B cell (primary cell): ENCODE measurements around the gene TMUB2. TPM values are rescaled to one million over a fixed set of nuclear protein-coding genes. Genes with fewer than 3 reads are reported as not detected.

ENCODE experiments used
- ATAC-seq: fragments of 200-7000 bp; cut with Tn5 transposase; one replicate; pipeline ENCODE4 v1.10.0; 2021; ENCODE audit warnings: low read depth, mild to moderate bottlenecking, moderate number of reproducible peaks, moderate library complexity
- CTCF ChIA-PET: fragments of 350-600 bp; sonication (Branson Sonifier 250); formaldehyde crosslinking; loops from one replicate; lab custom pipeline; 2021; ENCODE audit warnings: antibody characterized with exemption, inconsistent platforms; lab: Charles Lee
- POLR2A ChIA-PET: fragments of 350-600 bp; sonication (Branson Sonifier 250); formaldehyde crosslinking; loops from one replicate; lab custom pipeline; 2021; ENCODE audit warnings: antibody characterized with exemption; lab: Charles Lee
- DNase-seq: peaks from one replicate; pipeline ENCODE4 v3.0.0; 2013
- H2AFZ ChIP-seq: 2 replicates; pipeline ENCODE4 v1.6.1; 2012; ENCODE audit warnings: mild to moderate bottlenecking, low read depth, low read length; ENCODE audit not compliant: insufficient read depth, poor library complexity, severe bottlenecking
- H3K27ac ChIP-seq, 2 donors: 1 replicate in 1 of 2; 2 replicates in 1 of 2; pipeline ENCODE4 v1.5.1; 2012 to 2013; ENCODE audit warnings: low read length in 2 of 2, mild to moderate bottlenecking in 2 of 2, moderate library complexity in 1 of 2
- H3K27me3 ChIP-seq, 4 experiments: fragments of 200-600 bp in 1 of 4; sonication (generic) in 1 of 4; replicated peaks in 1 of 4; 1 replicate in 2 of 4; 2 replicates in 2 of 4; pipeline versions ENCODE4 v1.6.1 to v1.7.0; 2013 to 2016; ENCODE audit warnings: low read length in 3 of 4, mild to moderate bottlenecking in 2 of 4, mixed read lengths in 1 of 4, moderate library complexity in 1 of 4; ENCODE audit not compliant: insufficient read depth in 4 of 4, control insufficient read depth in 3 of 4; ENCODE audit errors: control extremely low read depth in 1 of 4
- H3K36me3 ChIP-seq, 2 experiments: replicated peaks in 1 of 2; 1 replicate in 1 of 2; 2 replicates in 1 of 2; pipeline versions ENCODE4 v1.6.1 to v1.7.1; 2013; ENCODE audit warnings: low read length in 1 of 2; ENCODE audit not compliant: insufficient read depth in 2 of 2, control insufficient read depth in 1 of 2; ENCODE audit errors: control extremely low read depth in 1 of 2, extremely low read depth in 1 of 2
- H3K4me1 ChIP-seq, 2 donors: fragments of 200-600 bp in 1 of 2; sonication (generic) in 1 of 2; 1 replicate in 1 of 2; 2 replicates in 1 of 2; pipeline versions ENCODE4 v1.5.1 to v1.6.1; 2013 to 2017; ENCODE audit warnings: low read length in 2 of 2; ENCODE audit not compliant: control insufficient read depth in 2 of 2, insufficient read depth in 2 of 2
- H3K4me2 ChIP-seq: replicated peaks from 2 replicates; pipeline ENCODE3; 2012; ENCODE audit warnings: mild to moderate bottlenecking, low read depth, low read length; ENCODE audit not compliant: poor library complexity, severe bottlenecking
- H3K4me3 ChIP-seq, 5 experiments: fragments of 200-600 bp in 1 of 5; sonication (generic) in 1 of 5; 1 replicate in 3 of 5; 2 replicates in 2 of 5; pipeline versions ENCODE4 v1.5.1 to v1.7.0; 2011 to 2016; ENCODE audit warnings: low read length in 4 of 5, mild to moderate bottlenecking in 4 of 5, low read depth in 2 of 5, control low read depth in 1 of 5, moderate library complexity in 1 of 5; ENCODE audit not compliant: insufficient read depth in 1 of 5; ENCODE audit errors: control extremely low read depth in 1 of 5, extremely low read depth in 1 of 5
- H3K79me2 ChIP-seq: fragments of 200-600 bp; sonication (generic); one replicate; pipeline ENCODE4 v1.6.0; 2016; ENCODE audit warnings: low read length; ENCODE audit not compliant: control insufficient read depth, insufficient read depth
- H3K9ac ChIP-seq: fragments of 200-600 bp; sonication (generic); 2 replicates; pipeline ENCODE4 v1.6.1; 2017; ENCODE audit warnings: mild to moderate bottlenecking, low read length, moderate library complexity
- H3K9me3 ChIP-seq, 3 donors: one replicate each; pipeline versions ENCODE4 v1.6.1 to v1.7.1; 2013; ENCODE audit warnings: low read length in 2 of 3; ENCODE audit not compliant: control insufficient read depth in 2 of 3, insufficient read depth in 1 of 3; ENCODE audit errors: control extremely low read depth in 1 of 3
- H4K20me1 ChIP-seq: 2 replicates; pipeline ENCODE4 v1.6.0; 2012; ENCODE audit warnings: mild to moderate bottlenecking, low read length; ENCODE audit not compliant: insufficient read depth, control insufficient read depth, poor library complexity, severe bottlenecking
- H3K27ac Mint-ChIP-seq: one replicate; pipeline ENCODE4 v1.8.0; 2021; ENCODE audit warnings: mixed read lengths
- H3K27me3 Mint-ChIP-seq: one replicate; pipeline ENCODE4 v1.8.0; 2021; ENCODE audit warnings: mixed read lengths
- H3K4me1 Mint-ChIP-seq: one replicate; pipeline ENCODE4 v1.8.0; 2021; ENCODE audit warnings: mixed read lengths
- H3K4me3 Mint-ChIP-seq: one replicate; pipeline ENCODE4 v1.8.0; 2021; ENCODE audit warnings: mixed read lengths
- H3K9me3 Mint-ChIP-seq: one replicate; pipeline ENCODE4 v1.8.0; 2022; ENCODE audit warnings: mixed read lengths; ENCODE audit not compliant: insufficient read depth
- CTCF ChIP-seq: fragments of 200-600 bp; IDR thresholded peaks from one replicate; pipeline ENCODE4 v1.8.0; 2022; ENCODE audit warnings: antibody characterized with exemption, mild to moderate bottlenecking
- EZH2 ChIP-seq: IDR thresholded peaks from 2 replicates; pipeline ENCODE4 v1.6.1; 2012; ENCODE audit warnings: borderline replicate concordance, low read depth, mild to moderate bottlenecking, moderate library complexity, low read length; ENCODE audit not compliant: insufficient read depth, poor library complexity, severe bottlenecking
- WGBS: methylation state at CpG from one replicate; pipeline ENCODE4 v1.1.5; 2013; ENCODE audit warnings: missing lambda C conversion rate; ENCODE audit not compliant: insufficient coverage; 5-methylcytosine and 5-hydroxymethylcytosine counted together
- intact Hi-C: fragments of 100-400 bp; cut with micrococcal nuclease; formaldehyde crosslinking; loops from one replicate; pipeline ENCODE4 v1.10.0; 2022
- polyA plus RNA-seq: library from polyadenylated mRNA; depleted of rRNA; stranded (reverse); fragments of >200 nt; gene quantifications from 2 replicates; pipeline ENCODE4 v1.2.3, GENCODE V29; 2012
- total RNA-seq, 2 donors: library from RNA; stranded (reverse); fragments of 120-200 nt in 1 of 2; gene quantifications; 1 replicate in 1 of 2; 2 replicates in 1 of 2; pipeline versions ENCODE4 v1.2.3 to v1.2.4, GENCODE V29; 2013 to 2022

TMUB2 gene
- total and polyA plus RNA-seq, 2 donors (not counting 1 experiment from before 2014, with no cell fraction given), result 52.3 to 114 TPM

- no peaks in the 10 kb centered on the region for H3K27me3 ChIP-seq
- H3K9ac ChIP-seq, result no peak overlapping the region
- peak overlapping the region; percentile 88 to 89 for H3K27ac ChIP-seq
- no peaks in the 10 kb centered on the region for H3K9me3 ChIP-seq
- ChIA-PET POLR2A (interaction anchor here (0.6 kb wide), 1 partner anchor 14 kb away, joined by 6 read pairs; the partner anchor contains the start of gene ATXN7L3), CTCF (interaction anchor here (0.9 to 6.2 kb wide), 8 partner anchors 7 to 140 kb away, joined by 3 to 98 read pairs (median 6); partner anchors contain the start of genes GRN and UBTF)
- ATAC-seq (no peak), DNase-seq (no peak)
- 97% methylated on average over 11 of the region's 15 CpGs for WGBS
- H3K36me3 ChIP-seq, result peaks cover 2 to 61% of the 10 kb centered on the region in 2 experiments
- no peak for TF ChIP-seq EZH2
- TF ChIP-seq CTCF, result no peak
- H4K20me1 ChIP-seq, result peaks cover 29% of the 10 kb centered on the region
- Mint-ChIP-seq H3K9me3 (no peaks in the 10 kb centered on the region), H3K4me3 (peak overlapping the region; percentile 34), H3K27ac (peak overlapping the region; percentile 98), H3K27me3 (no peaks in the 10 kb centered on the region), H3K4me1 (peaks cover 68% of the 10 kb centered on the region)
- no peak overlapping the region for H3K4me3 ChIP-seq
- peaks cover 55 to 75% of the 10 kb centered on the region in 2 donors for H3K4me1 ChIP-seq
- intact Hi-C loops, result no loop called here
- no peak overlapping the region for H2AFZ ChIP-seq
- H3K79me2 ChIP-seq, result peaks cover 89% of the 10 kb centered on the region
- H3K4me2 ChIP-seq, result peak overlapping the region; percentile 9
These were observed 26.8 kb downstream of the TMUB2 start for GRCh38 chr17:44213403-44214229.

GRCh38 chr17:44214230-44214494, 27.4 kb downstream of the TMUB2 start:
- Histone ChIP-seq H4K20me1 (peaks cover 29% of the 10 kb centered on the region), H3K4me2 (peak overlapping the region; percentile 9), H3K79me2 (peaks cover 88% of the 10 kb centered on the region), H3K4me1 (peaks cover 55 to 75% of the 10 kb centered on the region in 2 donors), H3K9me3 (no peaks in the 10 kb centered on the region), H3K4me3 (no peak overlapping the region), H3K27me3 (no peaks in the 10 kb centered on the region), H3K36me3 (peaks cover 2 to 55% of the 10 kb centered on the region in 2 experiments), H3K27ac (peak overlapping the region; percentile 88 to 89), H2AFZ (no peak overlapping the region), H3K9ac (no peak overlapping the region)
- no peaks in the 10 kb centered on the region for H3K27me3 Mint-ChIP-seq
- TF ChIP-seq CTCF (no peak), EZH2 (no peak)
- no peak for DNase-seq
- H3K4me1 Mint-ChIP-seq, result peaks cover 68% of the 10 kb centered on the region
- WGBS, result 100% methylated on average over 1 of the region's 1 CpG
- ATAC-seq, result no peak
- POLR2A ChIA-PET, result interaction anchor here (0.6 kb wide), 1 partner anchor 14 kb away, joined by 6 read pairs; the partner anchor contains the start of gene ATXN7L3
- CTCF ChIA-PET, result interaction anchor here (0.8 to 1.5 kb wide), 6 partner anchors 10 to 140 kb away, joined by 3 to 6 read pairs (median 4); partner anchors contain the start of gene SLC25A39
- intact Hi-C loops, result no loop called here
- H3K27ac Mint-ChIP-seq, result peak overlapping the region; percentile 98
- peak overlapping the region; percentile 34 for H3K4me3 Mint-ChIP-seq
- no peaks in the 10 kb centered on the region for H3K9me3 Mint-ChIP-seq
